Mesendoderm (in vitro differentiated cells): ENCODE data around the gene ARID2.

Source experiments
- DNase-seq: peaks from one replicate; pipeline ENCODE4 v3.0.0; 2013
- H2AK5ac ChIP-seq: 2 replicates; pipeline ENCODE4 v1.6.1; 2013; ENCODE audit warnings: low read length, inconsistent platforms
- H2BK120ac ChIP-seq: 2 replicates; pipeline ENCODE4 v1.6.1; 2013; ENCODE audit warnings: low read depth, mild to moderate bottlenecking, low read length, moderate library complexity, mixed read lengths
- H2BK15ac ChIP-seq: replicated peaks from 2 replicates; pipeline ENCODE4 v1.6.1; 2013; ENCODE audit warnings: low read depth, mild to moderate bottlenecking, moderate library complexity
- H2BK5ac ChIP-seq: 2 replicates; pipeline ENCODE4 v1.6.1; 2013; ENCODE audit warnings: low read length, inconsistent platforms
- H3K18ac ChIP-seq: 2 replicates; pipeline ENCODE4 v1.6.1; 2013; ENCODE audit warnings: mild to moderate bottlenecking, low read length, mixed read lengths
- H3K23ac ChIP-seq: one replicate; pipeline ENCODE4 v1.6.1; 2013; ENCODE audit warnings: low read length
- H3K27ac ChIP-seq: 2 replicates; pipeline ENCODE4 v1.5.1; 2013; ENCODE audit warnings: low read depth, mild to moderate bottlenecking, inconsistent platforms, low read length, moderate library complexity
- H3K27me3 ChIP-seq: 2 replicates; pipeline ENCODE4 v1.6.1; 2013; ENCODE audit warnings: low read length, control low read depth, mild to moderate bottlenecking, inconsistent platforms; ENCODE audit not compliant: insufficient read depth, poor library complexity
- H3K36me3 ChIP-seq: 2 replicates; pipeline ENCODE4 v1.6.1; 2013; ENCODE audit warnings: low read length, inconsistent platforms; ENCODE audit not compliant: control insufficient read depth, insufficient read depth
- H3K4ac ChIP-seq: one replicate; pipeline ENCODE4 v1.6.1; 2013; ENCODE audit warnings: low read depth, mild to moderate bottlenecking, low read length, moderate library complexity
- H3K4me1 ChIP-seq: 2 replicates; pipeline ENCODE4 v1.6.1; 2013; ENCODE audit warnings: low read depth, low read length, inconsistent platforms; ENCODE audit not compliant: control insufficient read depth
- H3K4me2 ChIP-seq: 2 replicates; pipeline ENCODE4 v1.6.1; 2013; ENCODE audit warnings: low read length
- H3K4me3 ChIP-seq: 2 replicates; pipeline ENCODE4 v1.5.1; 2013; ENCODE audit warnings: mild to moderate bottlenecking, low read length
- H3K56ac ChIP-seq: one replicate; pipeline ENCODE4 v1.6.1; 2013; ENCODE audit warnings: low read length
- H3K79me1 ChIP-seq: 2 replicates; pipeline ENCODE4 v1.6.1; 2013; ENCODE audit warnings: low read length, inconsistent platforms
- H3K79me2 ChIP-seq: 2 replicates; pipeline ENCODE4 v1.6.1; 2013; ENCODE audit warnings: mild to moderate bottlenecking, low read length; ENCODE audit not compliant: control insufficient read depth, insufficient read depth
- H3K9ac ChIP-seq: 2 replicates; pipeline ENCODE4 v1.6.1; 2013; ENCODE audit warnings: low read length, inconsistent platforms
- H4K5ac ChIP-seq: one replicate; pipeline ENCODE4 v1.6.1; 2013; ENCODE audit warnings: low read length
- H4K8ac ChIP-seq: one replicate; pipeline ENCODE4 v1.6.1; 2013; ENCODE audit warnings: low read depth, mild to moderate bottlenecking, control low read depth, low read length, moderate library complexity
- WGBS: extraction: QIAGEN DNeasy Blood & Tissue Kit; methylation state at CpG from one replicate; pipeline ENCODE4 v1.1.7; 2013; ENCODE audit warnings: low lambda C conversion rate, missing lambda C conversion rate; ENCODE audit not compliant: insufficient coverage; ENCODE audit errors: extremely low coverage; 5-methylcytosine and 5-hydroxymethylcytosine counted together

ARID2 gene

GRCh38 chr12:45728630-45729232 is 775 bp upstream of the ARID2 start:
- H2BK5ac ChIP-seq: no peak overlapping the region
- H3K4ac ChIP-seq: peak overlapping the region; percentile 99
- no peak overlapping the region for H2BK15ac ChIP-seq
- peak overlapping the region; percentile 99 for H3K18ac ChIP-seq
- H3K4me2 ChIP-seq: peak overlapping the region; percentile 71
- H2BK120ac ChIP-seq: peak overlapping the region; percentile 89
- no CpG with 5 or more reads among the region's 65 CpGs for WGBS
- DNase-seq: peak; percentile 98
- H3K23ac ChIP-seq: no peak overlapping the region
- H3K56ac ChIP-seq: peak overlapping the region; percentile 97
- no peaks in the 10 kb centered on the region for H3K4me1 ChIP-seq
- no peak overlapping the region for H4K8ac ChIP-seq
- peak overlapping the region; percentile 97 for H3K9ac ChIP-seq
- peaks cover 15% of the 10 kb centered on the region for H3K79me2 ChIP-seq
- peak overlapping the region; percentile 46 for H3K4me3 ChIP-seq
- H3K27me3 ChIP-seq: no peaks in the 10 kb centered on the region
- H2AK5ac ChIP-seq: no peak overlapping the region
- H3K79me1 ChIP-seq: no peaks in the 10 kb centered on the region
- H4K5ac ChIP-seq: no peak overlapping the region
- H3K27ac ChIP-seq: peak overlapping the region; percentile 100
- H3K36me3 ChIP-seq: no peaks in the 10 kb centered on the region

- peaks cover 16% of the 10 kb centered on the region for H3K79me2 ChIP-seq
- peak overlapping the region; percentile 100 for H3K27ac ChIP-seq
- H3K23ac ChIP-seq: peak overlapping the region; percentile 53
- H4K8ac ChIP-seq: peak overlapping the region; percentile 99
- WGBS: no CpG with 5 or more reads among the region's 26 CpGs
- H2BK15ac ChIP-seq: no peak overlapping the region
- H3K9ac ChIP-seq: peak overlapping the region; percentile 91
- no peaks in the 10 kb centered on the region for H3K36me3 ChIP-seq
- no peak overlapping the region for H4K5ac ChIP-seq
- no peaks in the 10 kb centered on the region for H3K4me1 ChIP-seq
- H3K18ac ChIP-seq: peak overlapping the region; percentile 99
- no peaks in the 10 kb centered on the region for H3K79me1 ChIP-seq
- peak overlapping the region; percentile 82 for H3K4me3 ChIP-seq
- H2BK120ac ChIP-seq: peak overlapping the region; percentile 89
- no peak overlapping the region for H3K4me2 ChIP-seq
- no peak overlapping the region for H2BK5ac ChIP-seq
- peak overlapping the region; percentile 82 for H3K4ac ChIP-seq
- no peak for DNase-seq
- H3K27me3 ChIP-seq: no peaks in the 10 kb centered on the region
- no peak overlapping the region for H2AK5ac ChIP-seq
- peak overlapping the region; percentile 93 for H3K56ac ChIP-seq
These were observed 510 bp downstream of the ARID2 start for GRCh38 chr12:45730084-45730347.

- WGBS: no CpG with 5 or more reads among the region's 67 CpGs
These were observed 1.1 kb downstream of the ARID2 start for GRCh38 chr12:45730348-45731189.

GRCh38 chr12:45731190-45731775 is 1.8 kb downstream of the ARID2 start:
- no peak overlapping the region for H3K27ac ChIP-seq
- no peak overlapping the region for H2BK15ac ChIP-seq
- no peak overlapping the region for H2BK120ac ChIP-seq
- no peak overlapping the region for H3K4ac ChIP-seq
- H3K79me2 ChIP-seq: peaks cover 18% of the 10 kb centered on the region
- H3K4me3 ChIP-seq: peak overlapping the region; percentile 34
- DNase-seq: peak; percentile 20
- peak overlapping the region; percentile 18 for H3K4me2 ChIP-seq
- no CpG with 5 or more reads among the region's 4 CpGs for WGBS
- H3K56ac ChIP-seq: peak overlapping the region; percentile 86
- no peaks in the 10 kb centered on the region for H3K36me3 ChIP-seq
- peak overlapping the region; percentile 99 for H3K18ac ChIP-seq
- H3K27me3 ChIP-seq: no peaks in the 10 kb centered on the region
- H3K9ac ChIP-seq: peak overlapping the region; percentile 75
- H2AK5ac ChIP-seq: no peak overlapping the region
- H2BK5ac ChIP-seq: no peak overlapping the region
- H4K5ac ChIP-seq: no peak overlapping the region
- no peaks in the 10 kb centered on the region for H3K79me1 ChIP-seq
- H4K8ac ChIP-seq: no peak overlapping the region
- no peaks in the 10 kb centered on the region for H3K4me1 ChIP-seq
- no peak overlapping the region for H3K23ac ChIP-seq

More at GRCh38 chr12:45730348-45731189, 1.1 kb downstream of the ARID2 start:
- H3K4me2 ChIP-seq: peak overlapping the region; percentile 18
- H3K79me1 ChIP-seq: no peaks in the 10 kb centered on the region
- peak overlapping the region; percentile 88 for H3K9ac ChIP-seq
- peak overlapping the region; percentile 86 for H3K56ac ChIP-seq
- H3K4ac ChIP-seq: peak overlapping the region; percentile 82
- H2BK5ac ChIP-seq: peak overlapping the region; percentile 85
- peak; percentile 74 for DNase-seq
- no peak overlapping the region for H4K5ac ChIP-seq
- peaks cover 20% of the 10 kb centered on the region for H3K79me2 ChIP-seq
- H3K23ac ChIP-seq: no peak overlapping the region
- H2BK15ac ChIP-seq: no peak overlapping the region
- peak overlapping the region; percentile 77 for H3K4me3 ChIP-seq
- no peaks in the 10 kb centered on the region for H3K4me1 ChIP-seq
- peak overlapping the region; percentile 99 for H3K18ac ChIP-seq
- H3K27ac ChIP-seq: peak overlapping the region; percentile 100
- no peaks in the 10 kb centered on the region for H3K36me3 ChIP-seq
- H4K8ac ChIP-seq: peak overlapping the region; percentile 99
- no peak overlapping the region for H2AK5ac ChIP-seq
- peak overlapping the region; percentile 89 for H2BK120ac ChIP-seq
- no peaks in the 10 kb centered on the region for H3K27me3 ChIP-seq

- no peak overlapping the region for H4K8ac ChIP-seq
These were observed 2.7 kb downstream of the ARID2 start for GRCh38 chr12:45732250-45732649.

More at GRCh38 chr12:45732250-45732649, 2.7 kb downstream of the ARID2 start:
- H3K18ac ChIP-seq: no peak overlapping the region
- H3K27me3 ChIP-seq: no peaks in the 10 kb centered on the region
- H2AK5ac ChIP-seq: no peak overlapping the region
- no peak overlapping the region for H3K23ac ChIP-seq
- no peak overlapping the region for H3K4me2 ChIP-seq
- no peak overlapping the region for H3K27ac ChIP-seq
- WGBS: no CpG with 5 or more reads among the region's 5 CpGs
- no peak overlapping the region for H2BK5ac ChIP-seq
- H3K56ac ChIP-seq: no peak overlapping the region
- H3K9ac ChIP-seq: no peak overlapping the region
- H3K79me2 ChIP-seq: peaks cover 24% of the 10 kb centered on the region
- H3K4me1 ChIP-seq: no peaks in the 10 kb centered on the region
- no peak overlapping the region for H2BK120ac ChIP-seq
- no peak overlapping the region for H4K5ac ChIP-seq
- DNase-seq: no peak
- H2BK15ac ChIP-seq: no peak overlapping the region
- no peak overlapping the region for H3K4ac ChIP-seq
- no peaks in the 10 kb centered on the region for H3K79me1 ChIP-seq
- H3K4me3 ChIP-seq: no peak overlapping the region
- H3K36me3 ChIP-seq: no peaks in the 10 kb centered on the region
